Measurements from ENCODE around the gene SCARB1. TPM values are rescaled to one million over a fixed set of nuclear protein-coding genes. Genes with fewer than 3 reads are reported as not detected.

SCARB1 gene
- polyA plus RNA-seq, 6 donors from 2014 or later: 4.1 to 20.8 (median 12.1) TPM

DNA sequence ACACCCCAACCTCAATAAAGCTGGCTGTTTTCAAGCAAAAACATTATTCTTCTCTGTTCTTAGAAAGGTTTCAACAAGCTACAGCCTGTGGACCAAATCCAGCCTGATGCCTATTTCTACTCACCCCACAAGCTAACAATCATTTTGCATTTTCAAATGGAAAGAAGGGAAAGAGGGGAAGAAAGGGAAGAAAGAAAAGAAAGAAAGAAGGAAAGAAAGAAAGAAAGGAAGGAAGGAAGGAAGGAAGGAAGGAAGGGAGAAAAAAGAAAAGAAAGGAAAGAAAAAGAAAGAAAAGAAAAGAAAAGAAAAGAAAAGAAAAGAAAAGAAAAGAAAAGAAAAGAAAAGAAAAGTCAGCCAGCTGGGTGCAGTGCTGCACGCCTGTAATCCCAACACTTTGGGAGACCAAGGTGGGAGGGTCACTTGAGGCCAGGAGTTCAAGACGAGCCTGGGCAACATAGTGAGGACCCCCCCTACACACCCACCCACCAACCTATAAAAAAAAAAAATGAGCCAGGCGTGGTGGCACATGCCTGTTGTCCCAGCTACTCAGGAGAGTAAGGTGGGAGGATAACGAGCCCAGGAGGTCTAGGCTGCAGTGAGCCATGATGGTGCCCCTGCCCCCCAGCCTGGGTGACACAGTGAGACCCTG is 26.3 kb downstream of the SCARB1 start:
- H3K27ac Mint-ChIP-seq: peak overlapping the region in 1 of 6 donors; percentile 65
- ATAC-seq (ENCODE audit: low read depth in 2 of 2) (no peak), DNase-seq (no peak)
- H3K9me3 Mint-ChIP-seq: no peaks in the 10 kb centered on the region
- H3K27me3 Mint-ChIP-seq: no peaks in the 10 kb centered on the region
- H3K4me3 Mint-ChIP-seq: no peak overlapping the region
- peaks cover 7 to 23% (median 9%) of the 10 kb centered on the region in 3 donors for H3K4me1 Mint-ChIP-seq
- no peaks in the 10 kb centered on the region for H3K36me3 Mint-ChIP-seq

DNA sequence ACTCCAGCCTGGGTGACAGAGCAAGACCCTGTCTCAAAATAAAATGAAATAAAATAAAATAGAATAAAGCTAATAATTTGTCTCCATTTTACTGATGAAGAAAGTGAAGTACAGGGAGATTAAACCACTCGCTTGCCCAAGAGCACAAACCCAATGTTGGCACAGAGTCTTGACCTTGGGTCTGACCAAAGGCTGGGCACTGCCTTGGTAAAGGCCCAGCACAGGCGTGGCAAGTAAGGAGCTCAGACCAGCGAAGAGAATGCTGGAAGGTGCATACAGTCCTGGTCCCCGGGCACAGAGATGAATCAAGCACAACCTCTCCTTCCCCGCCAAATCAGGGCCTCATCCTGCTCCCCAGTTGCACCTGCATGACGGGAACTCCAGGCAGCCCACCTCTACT is 26.9 kb downstream of the SCARB1 start:
- DNase-seq: no peak
- H3K4me1 Mint-ChIP-seq: peaks cover 6 to 22% (median 7%) of the 10 kb centered on the region in 3 donors
- no peaks in the 10 kb centered on the region for H3K36me3 Mint-ChIP-seq
- H3K4me3 Mint-ChIP-seq: no peak overlapping the region
- ATAC-seq (ENCODE audit: low read depth in 2 of 2): no peak
- peak overlapping the region in 1 of 6 donors; percentile 65 for H3K27ac Mint-ChIP-seq
- no peaks in the 10 kb centered on the region for H3K27me3 Mint-ChIP-seq
- H3K9me3 Mint-ChIP-seq: no peaks in the 10 kb centered on the region

DNA sequence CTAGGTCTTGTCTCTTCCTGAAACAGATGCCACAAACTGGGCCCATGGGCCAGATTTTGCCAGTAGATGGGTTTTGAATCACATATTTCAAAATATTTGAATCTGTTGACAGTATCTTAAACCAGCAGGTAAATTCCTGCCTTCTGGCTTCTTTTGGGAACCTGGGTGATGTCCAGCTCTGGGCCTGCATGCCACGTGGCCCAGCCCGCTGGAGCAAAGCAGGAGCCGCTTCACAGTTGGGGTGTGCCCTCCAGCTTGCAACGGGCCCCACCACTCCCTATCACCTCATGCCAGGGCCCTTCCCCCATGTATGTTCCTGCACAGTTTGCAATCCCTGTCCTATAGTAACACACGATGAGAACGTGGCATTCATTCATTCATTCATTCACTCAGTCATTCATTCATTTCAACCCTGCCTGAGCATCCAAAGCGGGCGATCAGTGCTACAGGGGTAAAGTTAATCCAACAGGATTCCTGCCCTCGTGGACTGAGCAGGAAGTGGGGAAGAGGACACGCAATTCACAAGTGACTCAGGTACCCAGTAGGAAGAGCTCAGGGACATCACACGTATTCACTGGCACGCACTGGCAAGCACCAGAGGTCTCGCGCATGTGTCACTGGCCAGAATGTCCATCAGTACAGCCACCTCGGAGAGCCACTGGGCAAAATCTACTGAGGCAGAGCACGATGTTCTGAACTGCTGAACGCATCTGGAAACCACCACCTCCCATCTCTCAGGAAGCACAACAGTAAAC is 27.8 kb downstream of the SCARB1 start:
- H3K36me3 Mint-ChIP-seq: no peaks in the 10 kb centered on the region
- no peaks in the 10 kb centered on the region for H3K27me3 Mint-ChIP-seq
- H3K27ac Mint-ChIP-seq: no peak overlapping the region
- H3K4me1 Mint-ChIP-seq: peaks cover 0 to 18% (median 4%) of the 10 kb centered on the region in 3 donors
- DNase-seq: no peak
- no peak for ATAC-seq (ENCODE audit: low read depth in 2 of 2)
- H3K4me3 Mint-ChIP-seq: no peak overlapping the region
- no peaks in the 10 kb centered on the region for H3K9me3 Mint-ChIP-seq

DNA sequence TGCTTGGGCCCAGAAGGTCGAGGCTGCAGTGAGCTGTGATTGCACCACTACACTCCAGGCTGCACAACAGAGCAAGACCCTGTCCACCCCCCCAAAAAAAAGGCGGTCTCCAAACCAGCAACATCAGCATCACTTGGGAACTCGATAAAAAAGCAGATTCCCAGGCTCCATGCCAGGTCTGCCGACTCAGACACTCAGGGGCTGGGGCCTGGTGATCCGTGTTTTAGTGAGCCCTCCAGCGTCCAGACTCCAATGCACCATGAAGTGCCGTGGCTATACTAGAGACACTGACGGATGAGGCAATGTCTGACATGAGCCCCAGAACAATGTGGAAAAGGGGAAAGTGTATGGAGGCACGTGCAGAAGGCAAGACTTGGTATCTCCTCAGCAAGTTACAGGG is 28.8 kb downstream of the SCARB1 start:
- DNase-seq (no peak), ATAC-seq (ENCODE audit: low read depth in 2 of 2) (no peak)
- no peak overlapping the region for H3K27ac Mint-ChIP-seq
- H3K9me3 Mint-ChIP-seq: peaks cover 0 to 2% (median 0%) of the 10 kb centered on the region in 7 donors
- peaks cover 0 to 18% (median 4%) of the 10 kb centered on the region in 3 donors for H3K4me1 Mint-ChIP-seq
- H3K27me3 Mint-ChIP-seq: no peaks in the 10 kb centered on the region
- no peaks in the 10 kb centered on the region for H3K36me3 Mint-ChIP-seq
- no peak overlapping the region for H3K4me3 Mint-ChIP-seq

DNA sequence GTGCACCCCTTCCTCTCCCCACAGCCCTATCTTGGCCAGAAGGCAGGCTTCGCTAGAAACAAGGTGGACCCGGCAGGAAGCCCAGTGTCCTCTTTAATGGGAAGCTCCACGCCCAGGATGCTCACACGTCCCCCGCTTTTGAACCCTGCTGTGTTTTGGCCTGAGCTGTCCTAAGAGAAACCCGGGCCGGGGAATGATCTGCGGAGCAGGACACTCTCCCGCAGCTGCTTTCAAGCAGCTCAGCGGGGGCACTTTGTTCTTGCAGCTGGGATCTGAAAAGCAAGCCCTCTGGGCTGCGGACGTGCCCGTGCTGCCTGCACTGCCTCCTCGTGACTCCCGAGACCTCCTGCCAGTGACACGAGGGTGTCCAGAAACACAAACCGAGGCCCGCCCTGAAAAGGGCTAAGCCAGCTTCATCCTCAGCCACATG is 30.0 kb downstream of the SCARB1 start:
- no peaks in the 10 kb centered on the region for H3K27me3 Mint-ChIP-seq
- no peak overlapping the region for H3K4me3 Mint-ChIP-seq
- H3K36me3 Mint-ChIP-seq: no peaks in the 10 kb centered on the region
- H3K27ac Mint-ChIP-seq: peak overlapping the region in 1 of 6 donors; percentile 45
- no peak for ATAC-seq (ENCODE audit: low read depth in 2 of 2)
- peaks cover 0 to 6% (median 0%) of the 10 kb centered on the region in 7 donors for H3K9me3 Mint-ChIP-seq
- H3K4me1 Mint-ChIP-seq: peaks cover 0 to 19% (median 4%) of the 10 kb centered on the region in 3 donors
- no peak for DNase-seq

DNA sequence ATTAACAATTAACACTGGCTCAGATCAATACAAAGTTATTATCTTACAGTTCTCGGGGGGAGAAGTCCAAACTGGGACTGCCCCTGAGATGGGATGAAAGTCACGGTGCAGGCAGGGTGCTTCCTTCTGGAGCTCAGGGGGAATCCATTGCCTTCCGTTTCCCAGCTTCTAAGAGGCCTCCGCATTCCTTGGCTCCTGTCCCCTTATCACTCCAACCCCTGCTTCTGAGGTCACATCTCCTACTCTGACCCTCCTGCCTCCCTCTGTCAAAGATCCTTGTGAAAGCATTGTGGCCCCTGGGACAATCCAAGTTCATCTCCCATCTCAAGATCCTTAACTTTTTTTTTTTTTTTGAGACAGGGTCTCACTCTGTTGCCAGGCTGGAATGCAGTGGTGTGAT is 30.8 kb downstream of the SCARB1 start:
- H3K4me1 Mint-ChIP-seq: peaks cover under 1 to 24% (median 10%) of the 10 kb centered on the region in 3 donors
- ATAC-seq (ENCODE audit: low read depth in 2 of 2) (no peak), DNase-seq (no peak)

DNA sequence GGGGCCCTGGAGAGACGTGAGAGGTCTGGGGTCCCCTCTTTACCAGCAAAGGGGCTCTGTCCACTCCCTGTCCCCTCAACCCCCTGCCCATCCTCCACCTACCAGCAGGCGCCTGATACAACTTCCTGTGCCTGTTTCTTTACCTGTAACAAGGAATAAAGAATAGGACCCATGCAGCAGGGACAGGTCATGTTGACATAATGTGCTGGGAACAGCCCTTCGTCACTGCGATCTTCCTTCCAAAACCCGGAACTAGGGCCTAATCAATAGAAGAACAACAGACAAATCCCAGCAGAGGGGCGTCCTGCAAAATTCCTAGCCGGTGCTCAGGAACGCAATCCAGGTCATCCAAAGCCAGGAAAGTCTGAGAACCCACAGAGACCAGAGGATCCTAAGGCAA is 32.1 kb downstream of the SCARB1 start:
- no peak for DNase-seq
- no peak overlapping the region for H3K4me3 Mint-ChIP-seq
- H3K27ac Mint-ChIP-seq: peak overlapping the region in 4 of 6 donors; percentile 15 to 93 (median 74)
- H3K27me3 Mint-ChIP-seq: no peaks in the 10 kb centered on the region
- H3K4me1 Mint-ChIP-seq: peaks cover 6 to 19% (median 14%) of the 10 kb centered on the region in 3 donors
- ATAC-seq (ENCODE audit: low read depth in 2 of 2): no peak
- H3K36me3 Mint-ChIP-seq: no peaks in the 10 kb centered on the region
- peaks cover 0 to 6% (median 0%) of the 10 kb centered on the region in 7 donors for H3K9me3 Mint-ChIP-seq

More for the DNA sequence above, 30.8 kb downstream of the SCARB1 start:
- no peaks in the 10 kb centered on the region for H3K36me3 Mint-ChIP-seq
- peaks cover 0 to 6% (median 0%) of the 10 kb centered on the region in 7 donors for H3K9me3 Mint-ChIP-seq
- H3K4me3 Mint-ChIP-seq: no peak overlapping the region
- no peaks in the 10 kb centered on the region for H3K27me3 Mint-ChIP-seq
- H3K27ac Mint-ChIP-seq: peak overlapping the region in 2 of 6 donors; percentile 45 to 88

DNA sequence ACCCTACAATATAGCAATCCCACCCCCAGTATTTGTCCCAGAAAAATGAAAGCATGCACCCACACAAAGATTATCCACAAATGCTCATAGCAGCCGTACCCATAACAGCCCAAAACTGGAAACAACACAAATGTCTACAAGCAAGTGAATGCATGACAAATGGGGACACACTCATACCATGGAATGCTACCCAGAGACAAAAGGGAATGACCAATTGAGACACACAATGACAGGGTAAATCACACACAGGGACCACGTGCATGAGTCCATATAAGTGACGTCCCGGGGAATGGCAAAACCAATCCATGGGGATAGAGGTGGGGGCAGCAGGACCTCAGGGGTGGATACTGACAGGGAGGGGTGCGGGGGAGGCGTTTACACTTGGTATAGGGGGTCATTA is 33.4 kb downstream of the SCARB1 start:
- no peaks in the 10 kb centered on the region for H3K36me3 Mint-ChIP-seq
- peaks cover 6 to 15% (median 10%) of the 10 kb centered on the region in 3 donors for H3K4me1 Mint-ChIP-seq
- H3K27me3 Mint-ChIP-seq: no peaks in the 10 kb centered on the region
- H3K9me3 Mint-ChIP-seq: peaks cover 0 to 6% (median 0%) of the 10 kb centered on the region in 7 donors
- DNase-seq (no peak), ATAC-seq (ENCODE audit: low read depth in 2 of 2) (no peak)
- peak overlapping the region in 1 of 6 donors; percentile 56 for H3K27ac Mint-ChIP-seq
- no peak overlapping the region for H3K4me3 Mint-ChIP-seq

DNA sequence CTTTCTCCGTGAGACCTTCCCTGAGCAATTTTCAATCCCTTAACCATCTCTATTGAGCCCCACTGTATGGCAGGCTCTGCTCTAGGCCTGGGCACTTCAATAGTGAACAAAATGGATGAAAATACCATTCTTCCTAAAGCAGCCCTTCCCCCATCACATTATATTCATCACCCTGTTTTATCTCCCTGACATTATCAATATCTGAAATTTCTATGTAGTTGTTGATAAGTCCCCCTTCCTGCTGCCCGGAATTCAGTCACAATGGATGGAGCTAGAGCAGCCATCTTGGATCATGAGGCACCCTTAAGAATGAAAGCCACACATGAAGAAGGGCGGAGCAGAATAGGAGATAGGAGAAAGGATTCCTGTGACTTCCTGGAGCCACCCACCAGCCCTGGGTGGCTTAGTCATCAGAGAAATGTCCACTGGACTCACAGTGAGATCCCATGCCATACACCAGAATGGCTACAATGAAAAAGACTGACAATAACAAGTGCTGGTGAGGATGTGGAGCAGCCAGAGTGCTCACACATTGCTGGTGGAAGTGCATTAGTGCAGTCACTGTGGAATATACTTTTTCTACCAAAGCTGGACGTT is 33.9 kb downstream of the SCARB1 start:
- no peak for ATAC-seq (ENCODE audit: low read depth in 2 of 2)
- DNase-seq: no peak
- no peaks in the 10 kb centered on the region for H3K36me3 Mint-ChIP-seq

DNA sequence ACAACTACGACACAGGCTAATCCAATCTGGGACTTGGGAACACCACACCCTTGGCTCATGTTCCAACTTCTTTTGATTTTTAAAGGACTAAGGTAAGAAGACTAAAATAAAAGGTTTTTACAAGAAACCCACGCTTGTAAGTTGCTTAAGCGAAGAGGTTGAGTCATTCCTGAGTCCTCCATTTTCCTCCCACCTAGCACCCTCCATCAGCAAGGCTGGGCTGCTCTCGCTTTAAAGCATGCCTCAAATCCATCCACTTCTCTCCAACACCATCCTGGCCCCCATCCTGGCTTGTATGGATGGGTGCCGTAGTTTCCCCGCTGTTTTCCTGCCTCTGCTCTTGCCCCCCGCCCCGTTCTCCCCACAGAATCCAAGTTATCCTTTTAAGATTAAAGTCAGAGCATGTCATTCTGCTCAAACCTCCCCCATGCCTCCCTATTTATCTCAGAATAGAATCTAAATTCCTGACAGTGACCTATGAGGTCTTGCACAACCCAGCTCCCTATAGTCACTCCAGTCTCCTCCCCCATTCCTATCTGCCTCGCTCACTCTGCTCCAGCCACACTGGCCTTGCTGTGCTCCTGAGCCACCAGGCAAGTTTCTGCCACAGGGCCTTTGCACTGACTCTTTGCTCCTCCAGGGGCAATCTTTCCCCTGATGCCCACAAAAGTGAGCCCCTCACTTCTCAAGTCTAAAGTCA is 34.5 kb downstream of the SCARB1 start:
- Mint-ChIP-seq H3K4me1 (peaks cover 6 to 15% (median 10%) of the 10 kb centered on the region in 3 donors), H3K36me3 (no peaks in the 10 kb centered on the region), H3K9me3 (peaks cover 0 to 6% (median 0%) of the 10 kb centered on the region in 7 donors), H3K4me3 (no peak overlapping the region), H3K27me3 (no peaks in the 10 kb centered on the region), H3K27ac (peak overlapping the region in 5 of 6 donors; percentile 10 to 75 (median 25))
- ATAC-seq (ENCODE audit: low read depth in 2 of 2) (no peak), DNase-seq (no peak)

More for the DNA sequence above, 33.9 kb downstream of the SCARB1 start:
- H3K4me1 Mint-ChIP-seq: peaks cover 6 to 15% (median 10%) of the 10 kb centered on the region in 3 donors
- H3K27ac Mint-ChIP-seq: peak overlapping the region in 1 of 6 donors; percentile 10
- H3K27me3 Mint-ChIP-seq: no peaks in the 10 kb centered on the region
- peaks cover 0 to 6% (median 0%) of the 10 kb centered on the region in 7 donors for H3K9me3 Mint-ChIP-seq
- no peak overlapping the region for H3K4me3 Mint-ChIP-seq

DNA sequence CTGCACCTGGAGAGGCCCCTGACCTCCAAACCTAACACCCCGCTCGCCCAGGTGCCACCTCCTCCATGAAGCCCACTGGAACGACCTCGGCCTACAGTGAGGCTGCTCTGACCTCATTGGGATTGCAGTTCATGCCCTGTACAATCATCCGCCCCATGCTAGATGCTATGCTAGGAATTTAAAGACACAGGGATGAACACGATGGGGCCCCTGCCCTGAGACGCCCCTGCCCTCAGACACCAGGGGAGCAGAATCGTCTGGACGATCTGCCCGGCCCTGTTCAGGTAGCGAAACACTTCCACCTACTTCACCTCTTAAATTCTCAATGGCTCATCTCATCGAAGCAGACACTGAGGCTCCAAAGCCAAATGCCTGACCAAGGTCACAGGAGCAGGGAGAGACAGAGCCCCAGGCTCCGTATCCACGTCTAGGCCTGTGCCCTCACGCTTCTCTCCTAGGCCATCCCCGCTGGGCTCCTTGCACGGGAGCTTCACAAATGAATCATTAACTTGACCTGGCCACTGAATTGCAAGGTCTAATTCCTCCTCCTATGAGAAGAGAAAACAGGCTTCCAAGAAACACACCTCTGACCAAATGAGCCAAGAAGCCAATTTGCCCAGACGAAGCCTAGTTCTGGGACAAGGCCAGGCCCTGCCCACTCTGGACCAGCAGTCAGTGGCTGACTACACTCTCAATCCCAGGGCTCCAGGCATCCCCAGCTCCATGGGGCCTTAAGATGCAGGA is 35.2 kb downstream of the SCARB1 start:
- Mint-ChIP-seq H3K27ac (peak overlapping the region in 2 of 6 donors; percentile 65 to 84), H3K36me3 (no peaks in the 10 kb centered on the region)
- ATAC-seq (ENCODE audit: low read depth in 2 of 2): no peak

DNA sequence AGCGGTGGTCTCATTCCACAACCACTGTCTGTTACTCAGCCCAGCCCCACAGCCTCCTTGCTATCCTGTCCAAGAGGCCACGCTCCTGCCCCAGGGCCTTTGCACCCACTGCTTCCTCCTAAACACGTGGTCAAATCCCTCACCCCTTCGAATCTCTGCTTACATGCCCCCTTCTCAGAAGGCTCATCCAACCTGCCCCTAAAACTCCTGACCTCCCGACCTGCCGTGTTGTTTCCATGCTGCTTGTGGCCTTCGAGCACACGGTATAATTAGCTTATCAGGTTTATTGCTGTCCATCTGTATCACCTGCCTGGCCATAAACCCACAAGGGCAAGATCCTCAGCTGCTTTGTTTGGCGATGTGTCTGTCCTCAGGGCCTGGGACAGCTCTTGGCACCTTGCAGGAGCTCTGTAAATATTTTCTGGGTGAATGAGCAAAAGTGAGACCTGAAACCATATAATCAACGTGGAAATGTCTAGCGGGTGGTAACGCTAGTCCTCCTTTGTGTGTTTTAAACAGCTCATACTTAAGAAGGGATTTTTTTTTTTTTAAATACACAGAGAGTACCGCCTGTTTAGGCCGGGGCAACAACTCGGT is 36.0 kb downstream of the SCARB1 start:
- DNase-seq (no peak), ATAC-seq (ENCODE audit: low read depth in 2 of 2) (no peak)
- no peak overlapping the region for H3K4me3 Mint-ChIP-seq
- no peaks in the 10 kb centered on the region for H3K27me3 Mint-ChIP-seq
- H3K9me3 Mint-ChIP-seq: peaks cover 0 to 6% (median 0%) of the 10 kb centered on the region in 7 donors
- H3K27ac Mint-ChIP-seq: peak overlapping the region in 4 of 6 donors; percentile 1 to 84 (median 36)
- H3K36me3 Mint-ChIP-seq: no peaks in the 10 kb centered on the region
- peaks cover 6 to 10% (median 9%) of the 10 kb centered on the region in 3 donors for H3K4me1 Mint-ChIP-seq

More for the DNA sequence above, 35.2 kb downstream of the SCARB1 start:
- Mint-ChIP-seq H3K4me1 (peaks cover 6 to 15% (median 10%) of the 10 kb centered on the region in 3 donors), H3K27me3 (no peaks in the 10 kb centered on the region), H3K4me3 (no peak overlapping the region), H3K9me3 (peaks cover 0 to 6% (median 0%) of the 10 kb centered on the region in 7 donors)
- DNase-seq: no peak

Measured in naive B cell (primary cell).